GM23338 (cell line): Measurements from ENCODE around the gene CLSTN2. TPM values are rescaled to one million over a fixed set of nuclear protein-coding genes. Genes with fewer than 3 reads are reported as not detected.

Experiments used
- ATAC-seq: fragments of 200-7000 bp; cut with Tn5 transposase; 3 replicates; pipeline ENCODE4 v1.9.1; 2020
- DNase-seq: peaks from one replicate; pipeline ENCODE4 v3.0.0-alpha.2; 2015; ENCODE audit warnings: low spot score
- H2AFZ ChIP-seq: fragments of 200-600 bp; sonication (generic); 2 replicates; pipeline ENCODE4 v1.8.0; 2016; ENCODE audit warnings: antibody characterized with exemption, mild to moderate bottlenecking, moderate library complexity
- H3F3A ChIP-seq: fragments of 200-600 bp; sonication (generic); replicated peaks from 2 replicates; pipeline ENCODE4 v1.8.0; 2017; ENCODE audit warnings: antibody characterized with exemption, mixed run types, low read depth
- H3K27ac ChIP-seq: fragments of 200-600 bp; sonication (generic); 2 replicates; pipeline ENCODE4 v1.6.1; 2016; ENCODE audit warnings: low read depth
- H3K27me3 ChIP-seq: fragments of 200-600 bp; sonication (generic); 2 replicates; pipeline ENCODE4 v1.8.0; 2016; ENCODE audit warnings: mild to moderate bottlenecking, mixed run types, moderate library complexity; ENCODE audit not compliant: insufficient read depth
- H3K36me3 ChIP-seq: fragments of 200-600 bp; sonication (generic); 2 replicates; pipeline ENCODE4 v1.8.0; 2016; ENCODE audit warnings: mild to moderate bottlenecking; ENCODE audit not compliant: insufficient read depth
- H3K4me1 ChIP-seq: fragments of 200-600 bp; sonication (generic); 2 replicates; pipeline ENCODE4 v1.8.0; 2016; ENCODE audit warnings: mild to moderate bottlenecking, moderate library complexity; ENCODE audit not compliant: insufficient read depth
- H3K4me2 ChIP-seq: fragments of 200-600 bp; sonication (generic); 2 replicates; pipeline ENCODE4 v1.7.1; 2017; ENCODE audit warnings: mixed run types
- H3K4me3 ChIP-seq: fragments of 200-600 bp; sonication (generic); 2 replicates; pipeline ENCODE4 v1.6.1; 2016; ENCODE audit warnings: mixed run types
- H3K79me2 ChIP-seq: fragments of 200-600 bp; sonication (generic); replicated peaks from 2 replicates; pipeline ENCODE4 v1.8.0; 2017; ENCODE audit warnings: mild to moderate bottlenecking; ENCODE audit not compliant: insufficient read depth
- H3K9me2 ChIP-seq: fragments of 200-600 bp; sonication (generic); 2 replicates; pipeline ENCODE4 v1.8.0; 2017; ENCODE audit not compliant: insufficient read depth
- H4K20me1 ChIP-seq: fragments of 200-600 bp; sonication (generic); replicated peaks from 2 replicates; pipeline ENCODE4 v1.8.0; 2017; ENCODE audit warnings: mild to moderate bottlenecking; ENCODE audit not compliant: insufficient read depth
- H3K27ac Mint-ChIP-seq: 2 replicates; pipeline ENCODE4 v1.8.0; 2020; ENCODE audit warnings: inconsistent platforms, mild to moderate bottlenecking, moderate library complexity, mixed read lengths
- H3K27me3 Mint-ChIP-seq: 3 replicates; pipeline ENCODE4 v1.8.0; 2022; ENCODE audit warnings: low read depth, mild to moderate bottlenecking, moderate library complexity, mixed read lengths, inconsistent platforms; ENCODE audit not compliant: insufficient read depth, poor library complexity
- H3K36me3 Mint-ChIP-seq: 3 replicates; pipeline ENCODE4 v1.8.0; 2021; ENCODE audit warnings: low read depth, mild to moderate bottlenecking, inconsistent platforms, moderate library complexity, mixed read lengths
- H3K4me1 Mint-ChIP-seq: 3 replicates; pipeline ENCODE4 v1.8.0; 2020; ENCODE audit warnings: mild to moderate bottlenecking, inconsistent platforms, mixed read lengths
- H3K4me3 Mint-ChIP-seq: 3 replicates; pipeline ENCODE4 v1.8.0; 2021; ENCODE audit warnings: moderate library complexity, mild to moderate bottlenecking, inconsistent platforms, mixed read lengths
- H3K9me3 Mint-ChIP-seq: 3 replicates; pipeline ENCODE4 v1.8.0; 2020; ENCODE audit warnings: moderate library complexity, mild to moderate bottlenecking, inconsistent platforms, mixed read lengths
- CREB1 ChIP-seq: fragments of 250-450 bp; sonication (Bioruptor Pico); IDR thresholded peaks from 2 replicates; pipeline ENCODE4 v1.5.0; 2020; ENCODE audit warnings: low read depth, mild to moderate bottlenecking, moderate library complexity
- CTCF ChIP-seq, 2 experiments: fragments of 200-600 bp in 1 of 2; sonication (generic) in 1 of 2; conservative IDR thresholded peaks; 2 replicates each; pipeline versions ENCODE4 v1.5.1 to v1.6.1; 2016 to 2017; ENCODE audit warnings: antibody characterized with exemption in 2 of 2, low read depth in 2 of 2, mild to moderate bottlenecking in 2 of 2, moderate library complexity in 1 of 2
- EZH2 ChIP-seq: fragments of 200-600 bp; sonication (generic); IDR thresholded peaks from one replicate; pipeline ENCODE4 v1.8.0; 2017; ENCODE audit warnings: antibody characterized with exemption, mild to moderate bottlenecking, low read depth; ENCODE audit not compliant: unreplicated experiment
- EZH2phosphoT487 ChIP-seq: fragments of 200-600 bp; sonication (generic); IDR thresholded peaks from one replicate; pipeline ENCODE4 v1.8.1; 2018; ENCODE audit warnings: antibody characterized with exemption; ENCODE audit not compliant: unreplicated experiment
- JUNB ChIP-seq: IDR thresholded peaks from one replicate; pipeline ENCODE4 v1.6.1; 2016; ENCODE audit warnings: antibody characterized with exemption; ENCODE audit not compliant: unreplicated experiment
- NANOG ChIP-seq: IDR thresholded peaks from 2 replicates; pipeline ENCODE4 v1.6.1; 2016; ENCODE audit warnings: antibody characterized with exemption, borderline replicate concordance
- POLR2AphosphoS5 ChIP-seq: IDR thresholded peaks from 2 replicates; pipeline ENCODE4 v1.6.1; 2016; ENCODE audit warnings: antibody characterized with exemption, low read depth
- REST ChIP-seq: IDR thresholded peaks from one replicate; pipeline ENCODE4 v1.6.1; 2018; ENCODE audit warnings: antibody characterized with exemption; ENCODE audit not compliant: unreplicated experiment
- STAT1 ChIP-seq: IDR thresholded peaks from one replicate; pipeline ENCODE4 v1.6.1; 2016; ENCODE audit warnings: antibody characterized with exemption; ENCODE audit not compliant: unreplicated experiment
- ZNF114 ChIP-seq: fragments of 250-450 bp; sonication (Bioruptor Pico); IDR thresholded peaks from 2 replicates; pipeline ENCODE4 v1.5.0; 2020; ENCODE audit warnings: mild to moderate bottlenecking, moderate library complexity
- ZNF331 ChIP-seq: fragments of 250-450 bp; sonication (Bioruptor Pico); IDR thresholded peaks from 2 replicates; pipeline ENCODE4 v1.5.0; 2020; ENCODE audit warnings: low read depth, mild to moderate bottlenecking, moderate library complexity
- ZNF462 ChIP-seq: fragments of 250-450 bp; sonication (Bioruptor Pico); IDR thresholded peaks from 2 replicates; pipeline ENCODE4 v1.5.0; 2020; ENCODE audit warnings: mild to moderate bottlenecking, moderate library complexity
- polyA plus RNA-seq: library from polyadenylated mRNA; unstranded; fragments of >200 nt; fragmentation: Nextera tagmentation; extraction: Ambion mirVana; gene quantifications from 2 replicates; pipeline ENCODE4 v1.2.1, GENCODE V29; 2016
- total RNA-seq: library from RNA; depleted of rRNA; stranded (reverse); fragments of >200 nt; shearing (Covaris generic); gene quantifications from 2 replicates; pipeline ENCODE4 v1.2.3, GENCODE V29; 2014
- TF ChIP-seq, protein P1 (sequence below): IDR thresholded peaks from 2 replicates; pipeline ENCODE4 v1.6.1; 2016; ENCODE audit warnings: antibody characterized with exemption

CLSTN2 gene
- total and polyA plus RNA-seq, 2 experiments from 2014 or later = 0.11 to 0.83 TPM

DNA sequence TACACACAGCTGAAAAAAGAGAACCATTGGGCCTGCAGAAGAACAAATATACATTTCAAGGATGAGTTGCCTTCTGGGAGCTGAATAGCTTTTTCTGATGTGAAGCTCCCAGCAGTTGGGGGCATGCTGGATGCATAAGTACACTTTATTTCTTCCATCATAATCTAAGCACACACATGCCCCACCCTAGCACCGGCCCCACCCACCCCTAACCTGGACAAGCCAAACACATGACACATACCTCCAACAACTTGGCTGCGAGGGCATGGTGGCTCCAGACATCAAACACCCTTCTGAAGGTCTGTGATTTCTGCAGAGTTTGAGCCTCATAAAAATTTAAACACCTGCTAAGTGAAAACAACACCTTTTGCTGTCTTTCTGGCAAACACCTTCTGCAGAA, 435.7 kb downstream of the CLSTN2 start:
- DNase-seq (no peak), ATAC-seq (no peak)
- no peak overlapping the region for H3K4me3 ChIP-seq
- Mint-ChIP-seq H3K27me3 (peaks cover 6% of the 10 kb centered on the region), H3K4me1 (peaks cover 7% of the 10 kb centered on the region), H3K9me3 (peaks cover 3% of the 10 kb centered on the region; the same call in 1 of the 3 replicates), H3K36me3 (no peaks in the 10 kb centered on the region; the same call in 2 of the 3 replicates), H3K4me3 (no peak overlapping the region), H3K27ac (no peak overlapping the region)
- 0 out of 2 replicates have a peak, but pooled peaks cover 12% of the 10 kb centered on the region for H3K9me2 ChIP-seq
- no peaks in the 10 kb centered on the region for H3F3A ChIP-seq
- no peaks in the 10 kb centered on the region for H3K4me1 ChIP-seq
- no peak for TF ChIP-seq STAT1
- no peak for TF ChIP-seq CTCF (conservative IDR thresholded peaks at IDR 0.05; ENCODE audit: low read depth in 2 of 2)
- TF ChIP-seq ZNF114 (CRISPR knock-in tag) = no peak
- no peak for TF ChIP-seq NANOG
- TF ChIP-seq JUNB = no peak
- TF ChIP-seq CREB1 (CRISPR knock-in tag) = no peak
- no peak for TF ChIP-seq REST
- TF ChIP-seq POLR2AphosphoS5 = no peak
- TF ChIP-seq EZH2 = no peak
- TF ChIP-seq EZH2phosphoT487 = no peak
- TF ChIP-seq, protein P1, sequence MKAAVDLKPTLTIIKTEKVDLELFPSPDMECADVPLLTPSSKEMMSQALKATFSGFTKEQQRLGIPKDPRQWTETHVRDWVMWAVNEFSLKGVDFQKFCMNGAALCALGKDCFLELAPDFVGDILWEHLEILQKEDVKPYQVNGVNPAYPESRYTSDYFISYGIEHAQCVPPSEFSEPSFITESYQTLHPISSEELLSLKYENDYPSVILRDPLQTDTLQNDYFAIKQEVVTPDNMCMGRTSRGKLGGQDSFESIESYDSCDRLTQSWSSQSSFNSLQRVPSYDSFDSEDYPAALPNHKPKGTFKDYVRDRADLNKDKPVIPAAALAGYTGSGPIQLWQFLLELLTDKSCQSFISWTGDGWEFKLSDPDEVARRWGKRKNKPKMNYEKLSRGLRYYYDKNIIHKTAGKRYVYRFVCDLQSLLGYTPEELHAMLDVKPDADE = no peak
- TF ChIP-seq ZNF462 (CRISPR knock-in tag) = no peak
- TF ChIP-seq ZNF331 (CRISPR knock-in tag) = no peak
- H3K27me3 ChIP-seq = no peaks in the 10 kb centered on the region
- H4K20me1 ChIP-seq = no peaks in the 10 kb centered on the region
- no peak overlapping the region for H3K27ac ChIP-seq
- H3K79me2 ChIP-seq = no peaks in the 10 kb centered on the region
- no peaks in the 10 kb centered on the region for H3K36me3 ChIP-seq
- H3K4me2 ChIP-seq = no peak overlapping the region
- no peak overlapping the region for H2AFZ ChIP-seq
